Measurements from ENCODE around the gene CD58. TPM values are rescaled to one million over a fixed set of nuclear protein-coding genes. Genes with fewer than 3 reads are reported as not detected.

CD58 gene
- total and polyA plus RNA-seq, 9 of the 15 experiments (the other 6 are each of a cell fraction or from before 2014, with no cell fraction given) = 18.1 to 113 (median 37.4) TPM

DNA sequence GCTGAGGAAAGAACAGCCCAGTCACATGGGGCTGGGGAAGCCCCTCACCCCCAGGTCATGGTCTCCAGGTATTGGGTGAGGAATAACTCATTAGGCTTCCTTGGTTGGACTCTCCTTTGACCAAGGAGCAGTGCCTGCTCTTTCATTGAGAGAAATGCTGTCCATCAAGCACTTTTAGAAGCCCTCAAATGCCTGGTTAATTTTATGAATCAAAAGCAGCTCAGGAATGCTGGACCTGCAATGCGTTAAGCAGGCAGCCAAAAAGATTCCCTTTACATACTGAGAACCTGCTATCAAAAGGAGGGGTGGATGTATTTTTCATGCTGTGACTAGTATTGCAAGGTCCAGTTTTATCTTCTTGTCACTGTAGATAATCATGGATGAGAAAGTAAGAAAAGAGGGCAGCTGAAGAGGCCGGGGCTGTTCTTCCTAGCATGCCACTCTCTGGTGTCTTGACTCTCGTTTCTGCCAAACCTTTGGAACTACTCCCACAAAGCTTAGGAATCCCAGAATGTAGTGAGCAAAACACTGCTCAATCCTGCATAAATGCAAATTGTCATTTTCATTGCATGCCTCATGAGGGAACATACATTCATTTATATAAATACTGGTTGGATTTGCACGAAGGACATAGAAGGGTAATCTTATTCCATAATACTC lies 2.1 kb upstream of the CD58 start (continued):
- TF ChIP-seq, protein P1, sequence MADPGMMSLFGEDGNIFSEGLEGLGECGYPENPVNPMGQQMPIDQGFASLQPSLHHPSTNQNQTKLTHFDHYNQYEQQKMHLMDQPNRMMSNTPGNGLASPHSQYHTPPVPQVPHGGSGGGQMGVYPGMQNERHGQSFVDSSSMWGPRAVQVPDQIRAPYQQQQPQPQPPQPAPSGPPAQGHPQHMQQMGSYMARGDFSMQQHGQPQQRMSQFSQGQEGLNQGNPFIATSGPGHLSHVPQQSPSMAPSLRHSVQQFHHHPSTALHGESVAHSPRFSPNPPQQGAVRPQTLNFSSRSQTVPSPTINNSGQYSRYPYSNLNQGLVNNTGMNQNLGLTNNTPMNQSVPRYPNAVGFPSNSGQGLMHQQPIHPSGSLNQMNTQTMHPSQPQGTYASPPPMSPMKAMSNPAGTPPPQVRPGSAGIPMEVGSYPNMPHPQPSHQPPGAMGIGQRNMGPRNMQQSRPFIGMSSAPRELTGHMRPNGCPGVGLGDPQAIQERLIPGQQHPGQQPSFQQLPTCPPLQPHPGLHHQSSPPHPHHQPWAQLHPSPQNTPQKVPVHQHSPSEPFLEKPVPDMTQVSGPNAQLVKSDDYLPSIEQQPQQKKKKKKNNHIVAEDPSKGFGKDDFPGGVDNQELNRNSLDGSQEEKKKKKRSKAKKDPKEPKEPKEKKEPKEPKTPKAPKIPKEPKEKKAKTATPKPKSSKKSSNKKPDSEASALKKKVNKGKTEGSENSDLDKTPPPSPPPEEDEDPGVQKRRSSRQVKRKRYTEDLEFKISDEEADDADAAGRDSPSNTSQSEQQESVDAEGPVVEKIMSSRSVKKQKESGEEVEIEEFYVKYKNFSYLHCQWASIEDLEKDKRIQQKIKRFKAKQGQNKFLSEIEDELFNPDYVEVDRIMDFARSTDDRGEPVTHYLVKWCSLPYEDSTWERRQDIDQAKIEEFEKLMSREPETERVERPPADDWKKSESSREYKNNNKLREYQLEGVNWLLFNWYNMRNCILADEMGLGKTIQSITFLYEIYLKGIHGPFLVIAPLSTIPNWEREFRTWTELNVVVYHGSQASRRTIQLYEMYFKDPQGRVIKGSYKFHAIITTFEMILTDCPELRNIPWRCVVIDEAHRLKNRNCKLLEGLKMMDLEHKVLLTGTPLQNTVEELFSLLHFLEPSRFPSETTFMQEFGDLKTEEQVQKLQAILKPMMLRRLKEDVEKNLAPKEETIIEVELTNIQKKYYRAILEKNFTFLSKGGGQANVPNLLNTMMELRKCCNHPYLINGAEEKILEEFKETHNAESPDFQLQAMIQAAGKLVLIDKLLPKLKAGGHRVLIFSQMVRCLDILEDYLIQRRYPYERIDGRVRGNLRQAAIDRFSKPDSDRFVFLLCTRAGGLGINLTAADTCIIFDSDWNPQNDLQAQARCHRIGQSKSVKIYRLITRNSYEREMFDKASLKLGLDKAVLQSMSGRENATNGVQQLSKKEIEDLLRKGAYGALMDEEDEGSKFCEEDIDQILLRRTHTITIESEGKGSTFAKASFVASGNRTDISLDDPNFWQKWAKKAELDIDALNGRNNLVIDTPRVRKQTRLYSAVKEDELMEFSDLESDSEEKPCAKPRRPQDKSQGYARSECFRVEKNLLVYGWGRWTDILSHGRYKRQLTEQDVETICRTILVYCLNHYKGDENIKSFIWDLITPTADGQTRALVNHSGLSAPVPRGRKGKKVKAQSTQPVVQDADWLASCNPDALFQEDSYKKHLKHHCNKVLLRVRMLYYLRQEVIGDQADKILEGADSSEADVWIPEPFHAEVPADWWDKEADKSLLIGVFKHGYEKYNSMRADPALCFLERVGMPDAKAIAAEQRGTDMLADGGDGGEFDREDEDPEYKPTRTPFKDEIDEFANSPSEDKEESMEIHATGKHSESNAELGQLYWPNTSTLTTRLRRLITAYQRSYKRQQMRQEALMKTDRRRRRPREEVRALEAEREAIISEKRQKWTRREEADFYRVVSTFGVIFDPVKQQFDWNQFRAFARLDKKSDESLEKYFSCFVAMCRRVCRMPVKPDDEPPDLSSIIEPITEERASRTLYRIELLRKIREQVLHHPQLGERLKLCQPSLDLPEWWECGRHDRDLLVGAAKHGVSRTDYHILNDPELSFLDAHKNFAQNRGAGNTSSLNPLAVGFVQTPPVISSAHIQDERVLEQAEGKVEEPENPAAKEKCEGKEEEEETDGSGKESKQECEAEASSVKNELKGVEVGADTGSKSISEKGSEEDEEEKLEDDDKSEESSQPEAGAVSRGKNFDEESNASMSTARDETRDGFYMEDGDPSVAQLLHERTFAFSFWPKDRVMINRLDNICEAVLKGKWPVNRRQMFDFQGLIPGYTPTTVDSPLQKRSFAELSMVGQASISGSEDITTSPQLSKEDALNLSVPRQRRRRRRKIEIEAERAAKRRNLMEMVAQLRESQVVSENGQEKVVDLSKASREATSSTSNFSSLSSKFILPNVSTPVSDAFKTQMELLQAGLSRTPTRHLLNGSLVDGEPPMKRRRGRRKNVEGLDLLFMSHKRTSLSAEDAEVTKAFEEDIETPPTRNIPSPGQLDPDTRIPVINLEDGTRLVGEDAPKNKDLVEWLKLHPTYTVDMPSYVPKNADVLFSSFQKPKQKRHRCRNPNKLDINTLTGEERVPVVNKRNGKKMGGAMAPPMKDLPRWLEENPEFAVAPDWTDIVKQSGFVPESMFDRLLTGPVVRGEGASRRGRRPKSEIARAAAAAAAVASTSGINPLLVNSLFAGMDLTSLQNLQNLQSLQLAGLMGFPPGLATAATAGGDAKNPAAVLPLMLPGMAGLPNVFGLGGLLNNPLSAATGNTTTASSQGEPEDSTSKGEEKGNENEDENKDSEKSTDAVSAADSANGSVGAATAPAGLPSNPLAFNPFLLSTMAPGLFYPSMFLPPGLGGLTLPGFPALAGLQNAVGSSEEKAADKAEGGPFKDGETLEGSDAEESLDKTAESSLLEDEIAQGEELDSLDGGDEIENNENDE (IDR thresholded peaks at IDR 0.05; ENCODE audit: low read depth, low read length) = no peak
- TF ChIP-seq, protein P2, sequence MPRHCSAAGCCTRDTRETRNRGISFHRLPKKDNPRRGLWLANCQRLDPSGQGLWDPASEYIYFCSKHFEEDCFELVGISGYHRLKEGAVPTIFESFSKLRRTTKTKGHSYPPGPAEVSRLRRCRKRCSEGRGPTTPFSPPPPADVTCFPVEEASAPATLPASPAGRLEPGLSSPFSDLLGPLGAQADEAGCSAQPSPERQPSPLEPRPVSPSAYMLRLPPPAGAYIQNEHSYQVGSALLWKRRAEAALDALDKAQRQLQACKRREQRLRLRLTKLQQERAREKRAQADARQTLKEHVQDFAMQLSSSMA (CRISPR knock-in tag; IDR thresholded peaks at IDR 0.05) = no peak
- TF ChIP-seq ETS2 (tag; IDR thresholded peaks at IDR 0.05; ENCODE audit: borderline replicate concordance, poor library complexity, severe bottlenecking) (no peak), TCF3 (CRISPR knock-in tag; IDR thresholded peaks at IDR 0.05) (no peak), GTF2E2 (tag; IDR thresholded peaks at IDR 0.05) (peak; percentile 58; the same call in 1 of the 2 replicates), ZNF551 (CRISPR knock-in tag; IDR thresholded peaks at IDR 0.05) (no peak), ZNF282 (CRISPR knock-in tag; IDR thresholded peaks at IDR 0.05) (no peak), NR2C1 (IDR thresholded peaks at IDR 0.05) (no peak), NR2C1 (tag; IDR thresholded peaks at IDR 0.05) (no peak), MECOM (CRISPR knock-in tag; IDR thresholded peaks at IDR 0.05) (peak; percentile 50; the same call in 1 of the 2 replicates)
